Activated naive CD8-positive, alpha-beta T cell treated with anti-CD3 and anti-CD28 coated beads for 36 hours (primary cell): ENCODE results near the gene THBS3. TPM values are rescaled to one million over a fixed set of nuclear protein-coding genes. Genes with fewer than 3 reads are reported as not detected.

Experiments used
- DNase-seq: peaks from one replicate; pipeline ENCODE4 v3.0.0; 2021
- H3K27ac Mint-ChIP-seq: one replicate; pipeline ENCODE4 v1.8.0; 2022; ENCODE audit warnings: mild to moderate bottlenecking, moderate library complexity, mixed read lengths
- H3K27me3 Mint-ChIP-seq: one replicate; pipeline ENCODE4 v1.8.0; 2022; ENCODE audit warnings: mild to moderate bottlenecking, mixed read lengths
- H3K36me3 Mint-ChIP-seq: one replicate; pipeline ENCODE4 v1.8.0; 2021; ENCODE audit warnings: mild to moderate bottlenecking, mixed read lengths
- H3K4me1 Mint-ChIP-seq: one replicate; pipeline ENCODE4 v1.8.0; 2021; ENCODE audit warnings: mixed read lengths
- H3K4me3 Mint-ChIP-seq: one replicate; pipeline ENCODE4 v1.8.0; 2022; ENCODE audit warnings: mild to moderate bottlenecking, moderate library complexity, mixed read lengths
- H3K9me3 Mint-ChIP-seq: one replicate; pipeline ENCODE4 v1.8.0; 2022; ENCODE audit warnings: mixed read lengths
- total RNA-seq, 2 experiments: library from RNA; stranded (reverse); gene quantifications; one replicate each; pipeline ENCODE4 v1.2.3, GENCODE V29; 2021

THBS3 gene
- total RNA-seq, 2 experiments from 2014 or later: 7.4 to 9.3 TPM

DNA sequence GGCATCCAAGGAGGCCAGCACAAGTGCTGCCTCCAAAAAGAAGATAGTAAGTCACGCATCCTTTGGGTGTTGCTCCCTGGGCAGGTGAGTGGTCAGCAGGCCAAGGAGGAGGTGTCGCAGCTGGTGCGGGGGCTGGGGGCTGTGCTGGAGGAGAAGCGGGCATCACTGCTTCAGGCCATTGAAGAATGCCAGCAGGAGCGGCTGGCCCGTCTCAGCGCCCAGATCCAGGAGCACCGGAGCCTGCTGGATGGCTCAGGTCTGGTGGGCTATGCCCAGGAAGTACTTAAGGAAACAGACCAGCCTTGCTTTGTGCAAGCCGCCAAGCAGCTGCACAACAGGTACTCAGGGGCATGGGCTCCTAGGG lies 29.8 kb downstream of the THBS3 start:
- Mint-ChIP-seq H3K4me3 (no peak overlapping the region), H3K4me1 (peaks cover 25% of the 10 kb centered on the region), H3K27me3 (peaks cover 4% of the 10 kb centered on the region), H3K36me3 (peaks cover 17% of the 10 kb centered on the region), H3K9me3 (no peaks in the 10 kb centered on the region), H3K27ac (no peak overlapping the region)
- no peak for DNase-seq

DNA sequence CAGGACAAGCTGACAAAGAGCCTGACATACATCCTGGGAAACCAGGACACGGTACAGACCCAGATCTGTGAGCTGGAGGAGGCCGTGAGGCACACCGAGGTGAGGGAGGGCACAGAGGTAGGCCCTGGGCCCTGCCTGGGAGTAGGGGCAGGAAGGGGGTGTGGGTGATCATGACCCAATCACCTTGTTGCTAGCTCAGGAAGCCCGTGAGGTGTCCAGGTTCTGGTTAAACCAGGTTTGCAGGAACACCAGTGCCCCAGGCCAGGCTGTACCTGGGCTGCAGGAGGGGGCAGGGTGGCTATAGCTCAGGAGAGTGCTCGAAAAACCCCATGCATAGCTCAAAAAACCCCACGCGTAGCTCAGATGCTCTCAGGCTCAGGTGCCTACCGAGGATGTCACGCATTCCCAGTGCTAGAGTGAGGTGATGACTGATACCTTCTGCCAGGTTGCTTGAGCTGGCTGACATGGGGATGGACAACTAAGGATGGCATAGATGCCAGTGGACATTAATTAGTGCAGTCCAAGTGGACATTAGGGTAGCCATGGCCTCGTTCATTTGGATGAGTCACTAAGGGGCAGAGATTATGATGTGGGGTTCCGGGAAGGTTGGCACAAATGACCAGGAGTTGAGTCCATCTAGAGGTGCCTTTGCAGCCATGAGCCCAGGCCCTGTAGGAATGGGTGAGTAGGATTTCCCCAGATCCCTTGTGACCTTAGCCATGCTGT lies 30.3 kb downstream of the THBS3 start:
- H3K27me3 Mint-ChIP-seq: peaks cover 4% of the 10 kb centered on the region
- no peak overlapping the region for H3K4me3 Mint-ChIP-seq
- peaks cover 19% of the 10 kb centered on the region for H3K36me3 Mint-ChIP-seq
- no peak for DNase-seq
- no peak overlapping the region for H3K27ac Mint-ChIP-seq
- peaks cover 27% of the 10 kb centered on the region for H3K4me1 Mint-ChIP-seq
- no peaks in the 10 kb centered on the region for H3K9me3 Mint-ChIP-seq

DNA sequence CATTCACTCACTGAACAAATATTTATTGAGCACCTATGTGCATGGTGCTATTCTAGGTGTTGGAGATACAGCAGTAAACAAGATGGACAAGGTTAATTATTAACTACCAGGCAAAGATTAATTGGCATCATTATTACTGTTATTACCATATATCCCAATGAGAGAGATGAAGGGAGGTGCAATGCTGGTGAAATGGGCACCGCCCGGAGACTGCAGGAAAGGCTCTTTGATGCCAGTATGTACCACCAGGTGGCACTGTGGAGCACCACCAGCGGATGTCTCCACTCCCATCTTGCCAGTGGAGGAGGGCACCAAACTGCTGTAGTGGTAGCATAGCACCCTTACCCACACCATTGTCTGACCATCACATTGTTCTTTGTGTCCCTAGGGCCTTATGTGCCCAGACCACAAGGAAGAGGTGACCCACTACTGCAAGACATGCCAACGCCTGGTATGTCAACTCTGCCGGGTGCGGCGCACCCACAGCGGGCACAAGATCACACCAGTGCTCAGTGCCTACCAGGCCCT lies 31.1 kb downstream of the THBS3 start:
- H3K9me3 Mint-ChIP-seq: no peaks in the 10 kb centered on the region
- H3K4me1 Mint-ChIP-seq: peaks cover 33% of the 10 kb centered on the region
- no peak overlapping the region for H3K27ac Mint-ChIP-seq
- DNase-seq: peak; percentile 81
- H3K36me3 Mint-ChIP-seq: peaks cover 21% of the 10 kb centered on the region
- no peak overlapping the region for H3K4me3 Mint-ChIP-seq
- peaks cover 4% of the 10 kb centered on the region for H3K27me3 Mint-ChIP-seq

GRCh38 chr1:155175927-155176371 lies 31.7 kb downstream of the THBS3 start:
- Mint-ChIP-seq H3K4me3 (no peak overlapping the region), H3K36me3 (peaks cover 20% of the 10 kb centered on the region), H3K9me3 (no peaks in the 10 kb centered on the region), H3K27ac (no peak overlapping the region), H3K4me1 (peaks cover 36% of the 10 kb centered on the region), H3K27me3 (peaks cover 4% of the 10 kb centered on the region)
- DNase-seq: no peak

DNA sequence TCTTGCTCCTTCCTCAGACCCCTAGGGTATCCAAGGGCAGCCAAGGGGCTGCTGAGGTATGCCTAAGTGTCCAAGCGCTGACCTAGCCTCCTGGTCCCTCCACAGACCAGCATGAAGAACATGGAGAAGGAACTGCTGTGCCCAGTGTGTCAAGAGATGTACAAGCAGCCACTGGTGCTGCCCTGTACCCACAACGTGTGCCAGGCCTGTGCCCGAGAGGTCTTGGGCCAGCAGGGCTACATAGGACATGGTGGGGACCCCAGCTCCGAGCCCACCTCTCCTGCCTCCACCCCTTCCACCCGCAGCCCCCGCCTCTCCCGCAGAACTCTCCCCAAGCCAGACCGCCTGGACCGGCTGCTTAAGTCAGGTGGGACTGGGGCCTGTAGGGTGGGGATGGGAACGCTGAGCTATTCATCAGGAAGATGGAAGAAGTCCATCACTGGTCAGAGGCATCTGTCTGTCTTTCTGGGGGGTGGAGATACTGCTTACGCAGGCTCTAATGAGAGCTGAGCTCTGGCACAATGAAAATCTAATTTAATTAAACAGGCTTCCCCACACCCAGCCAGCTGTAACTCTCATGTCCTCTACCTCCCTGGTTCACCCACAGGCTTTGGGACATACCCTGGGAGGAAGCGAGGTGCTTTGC lies 32.3 kb downstream of the THBS3 start:
- peak overlapping the region; percentile 20 for H3K27ac Mint-ChIP-seq

GRCh38 chr1:155174324-155175280 lies 33.1 kb downstream of the THBS3 start:
- H3K4me1 Mint-ChIP-seq: peaks cover 36% of the 10 kb centered on the region
- peaks cover 4% of the 10 kb centered on the region for H3K27me3 Mint-ChIP-seq
- H3K4me3 Mint-ChIP-seq: peak overlapping the region; percentile 91
- peaks cover 24% of the 10 kb centered on the region for H3K36me3 Mint-ChIP-seq
- no peaks in the 10 kb centered on the region for H3K9me3 Mint-ChIP-seq
- peak; percentile 52 for DNase-seq
- H3K27ac Mint-ChIP-seq: peak overlapping the region; percentile 88

More for the DNA sequence above, 32.3 kb downstream of the THBS3 start:
- no peak for DNase-seq
- peaks cover 4% of the 10 kb centered on the region for H3K27me3 Mint-ChIP-seq
- peaks cover 21% of the 10 kb centered on the region for H3K36me3 Mint-ChIP-seq
- peaks cover 36% of the 10 kb centered on the region for H3K4me1 Mint-ChIP-seq
- peak overlapping the region; percentile 91 for H3K4me3 Mint-ChIP-seq
- H3K9me3 Mint-ChIP-seq: no peaks in the 10 kb centered on the region

DNA sequence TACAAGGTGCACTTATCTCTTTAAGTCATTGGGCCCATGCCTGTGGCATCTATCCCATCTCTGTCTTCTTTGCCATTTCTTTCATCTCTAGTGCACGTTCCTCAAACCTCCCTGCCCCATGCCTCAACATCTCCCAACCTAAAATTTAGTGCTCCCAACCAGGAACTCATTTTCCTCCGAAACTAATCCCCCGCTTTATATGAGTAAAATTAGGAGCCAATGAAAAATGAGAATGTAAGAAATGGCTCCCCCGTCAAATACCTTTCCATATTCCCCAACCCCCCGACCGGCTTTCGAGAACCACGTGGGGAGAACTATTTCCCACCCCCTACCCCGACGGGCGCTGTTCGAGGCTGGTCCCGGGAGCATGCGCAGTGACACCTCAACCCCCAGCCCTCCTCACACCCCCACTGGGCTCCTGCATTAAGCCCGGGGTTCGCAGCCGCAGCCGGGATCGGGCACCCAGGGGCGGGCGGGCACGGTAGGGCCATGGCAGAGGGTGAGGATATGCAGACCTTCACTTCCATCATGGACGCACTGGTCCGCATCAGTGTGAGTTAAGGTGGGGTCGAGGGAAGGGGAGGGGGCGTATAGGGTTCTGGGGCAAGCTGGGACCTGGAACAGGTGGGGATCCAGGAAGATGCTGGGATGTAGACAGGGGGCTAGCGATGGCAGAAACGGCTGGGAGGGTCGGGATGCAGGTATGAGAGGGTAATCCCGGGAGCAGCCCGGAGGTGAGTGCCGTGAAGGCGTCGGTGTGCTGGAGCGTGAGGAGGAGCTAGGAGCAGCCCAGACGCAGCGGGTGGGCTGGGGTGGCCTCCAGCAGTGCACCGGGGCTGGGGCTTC lies 34.0 kb downstream of the THBS3 start, which contains the start of gene TRIM46:
Gene TRIM46 (plus strand): TSS at position 372 of the 846 bp plus-strand sequence. CDS start 118 bp downstream, at position 490.
- DNase-seq: peak; percentile 73
- Mint-ChIP-seq H3K27ac (peak within 1 kb of the TSS; percentile 88), H3K36me3 (peaks cover 26% of the 10 kb centered on the region), H3K4me1 (peaks cover 36% of the 10 kb centered on the region), H3K9me3 (no peaks in the 10 kb centered on the region), H3K27me3 (peaks cover 4% of the 10 kb centered on the region), H3K4me3 (peak within 1 kb of the TSS; percentile 91)

GRCh38 chr1:155172732-155173477 lies 34.8 kb downstream of the THBS3 start, which contains the start of gene KRTCAP2:
Gene KRTCAP2, minus strand, starts transcription at chr1:155173304. Its CDS starts 80 bp downstream, at chr1:155173224.
- peak; percentile 94 for DNase-seq
- Mint-ChIP-seq H3K9me3 (no peaks in the 10 kb centered on the region), H3K27me3 (peaks cover 4% of the 10 kb centered on the region), H3K4me3 (peak within 1 kb of the TSS; percentile 91), H3K27ac (peak within 1 kb of the TSS; percentile 88), H3K4me1 (peaks cover 38% of the 10 kb centered on the region), H3K36me3 (peaks cover 25% of the 10 kb centered on the region)

DNA sequence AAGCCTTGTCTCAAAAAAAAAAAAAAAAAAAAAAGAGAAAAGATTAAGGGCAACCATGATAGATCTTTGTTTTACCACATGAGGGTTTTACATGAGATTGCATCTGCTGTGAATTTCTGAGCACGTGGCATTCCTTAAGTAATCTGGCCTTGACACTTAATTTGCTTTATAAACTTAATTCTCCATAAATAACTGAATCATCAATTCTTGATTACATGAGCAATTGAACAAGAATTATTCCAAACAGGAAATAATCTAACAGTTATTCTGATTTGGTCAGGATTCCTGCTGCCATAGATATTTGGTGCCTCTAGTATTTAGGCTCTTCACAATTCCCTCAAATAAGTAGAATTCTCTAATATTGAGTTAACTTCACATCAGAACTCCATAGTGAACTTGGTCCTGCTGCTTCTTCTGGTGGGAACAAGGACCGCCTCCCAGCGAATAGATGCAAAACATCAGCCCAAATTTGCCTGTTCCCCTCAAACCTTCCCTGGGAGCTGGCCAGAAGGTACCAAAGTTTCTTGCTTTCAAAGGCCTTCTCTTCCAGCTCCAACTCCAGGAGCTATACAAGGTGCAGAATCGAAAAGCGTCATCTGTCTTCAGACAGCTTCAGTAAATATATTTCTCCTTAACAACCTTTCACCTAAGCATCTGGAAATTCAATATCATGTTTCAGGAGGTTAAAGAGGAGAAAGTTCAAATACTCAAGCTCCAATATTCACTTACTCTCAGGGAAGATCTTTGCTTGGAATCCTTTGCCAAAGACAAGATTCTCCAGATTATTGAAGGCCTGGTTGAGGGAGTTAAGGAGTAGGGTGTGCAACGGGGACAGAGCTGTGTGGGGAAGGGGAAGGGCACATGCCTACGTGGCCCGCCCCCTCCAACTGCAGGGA lies 35.6 kb downstream of the THBS3 start:
- peak overlapping the region; percentile 88 for H3K27ac Mint-ChIP-seq
- peaks cover 4% of the 10 kb centered on the region for H3K27me3 Mint-ChIP-seq
- no peak for DNase-seq
- peak overlapping the region; percentile 91 for H3K4me3 Mint-ChIP-seq
- H3K9me3 Mint-ChIP-seq: no peaks in the 10 kb centered on the region
- peaks cover 45% of the 10 kb centered on the region for H3K4me1 Mint-ChIP-seq
- H3K36me3 Mint-ChIP-seq: peaks cover 20% of the 10 kb centered on the region

DNA sequence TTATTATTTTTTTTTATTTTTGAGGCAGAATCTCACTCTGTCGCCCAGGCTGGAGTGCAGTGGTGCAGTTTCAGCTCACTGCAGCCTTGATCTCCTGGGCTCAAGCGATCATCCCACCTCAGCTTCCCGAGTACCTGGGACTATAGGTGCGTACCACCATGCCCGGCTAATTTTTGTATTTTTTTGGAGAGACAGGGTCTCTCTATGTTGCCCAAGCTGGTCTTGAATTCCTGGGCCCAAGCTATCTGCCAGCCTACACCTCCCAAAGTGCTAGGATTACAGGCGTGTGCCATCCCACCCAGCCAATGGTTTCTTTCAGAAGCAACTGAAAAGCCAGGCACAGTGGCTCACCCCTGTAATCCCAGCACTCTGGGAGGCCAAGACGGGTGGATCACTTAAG lies 36.9 kb downstream of the THBS3 start:
- DNase-seq: no peak
- peaks cover 35% of the 10 kb centered on the region for H3K4me1 Mint-ChIP-seq
- peaks cover 20% of the 10 kb centered on the region for H3K36me3 Mint-ChIP-seq
- H3K9me3 Mint-ChIP-seq: no peaks in the 10 kb centered on the region
- no peak overlapping the region for H3K4me3 Mint-ChIP-seq
- peaks cover 4% of the 10 kb centered on the region for H3K27me3 Mint-ChIP-seq
- no peak overlapping the region for H3K27ac Mint-ChIP-seq

DNA sequence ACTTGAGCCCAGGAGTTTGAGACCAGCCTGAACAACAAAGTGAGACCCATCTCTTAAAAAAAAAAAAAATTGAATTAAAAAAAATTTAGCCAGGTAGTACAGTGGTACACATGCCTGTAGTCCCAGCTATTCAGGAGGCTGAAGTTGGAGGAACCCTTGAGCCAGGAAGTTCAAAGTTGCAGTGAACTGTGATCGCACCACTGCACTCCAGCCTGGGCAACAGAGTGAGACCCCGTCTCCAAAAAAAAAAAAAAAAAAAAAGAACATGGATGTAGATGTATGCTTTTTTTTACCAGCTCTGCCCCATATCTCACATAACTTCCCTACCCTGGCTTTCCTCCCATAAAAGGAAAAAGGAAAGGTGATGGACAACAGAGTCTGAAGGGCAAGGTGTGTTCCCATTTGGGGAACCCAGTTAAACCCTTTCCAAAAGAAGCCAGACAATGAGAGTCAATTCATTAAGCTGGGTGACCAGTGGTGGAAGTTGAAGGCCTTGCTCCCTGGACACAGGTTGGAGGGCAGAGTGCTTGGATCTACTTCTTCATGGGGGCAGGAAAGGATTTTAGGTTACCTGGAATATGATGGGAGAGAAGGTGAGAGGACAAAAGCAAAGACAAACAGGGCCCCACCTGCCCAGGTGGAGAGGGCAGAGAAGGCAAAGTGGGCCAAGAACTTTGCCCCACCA lies 37.5 kb downstream of the THBS3 start:
- Mint-ChIP-seq H3K9me3 (no peaks in the 10 kb centered on the region), H3K36me3 (peaks cover 20% of the 10 kb centered on the region), H3K27me3 (peaks cover 4% of the 10 kb centered on the region), H3K4me3 (no peak overlapping the region), H3K27ac (no peak overlapping the region), H3K4me1 (peaks cover 34% of the 10 kb centered on the region)
- no peak for DNase-seq

- DNase-seq: no peak
- Mint-ChIP-seq H3K9me3 (no peaks in the 10 kb centered on the region), H3K27me3 (peaks cover 4% of the 10 kb centered on the region), H3K4me3 (no peak overlapping the region), H3K27ac (no peak overlapping the region), H3K4me1 (peaks cover 32% of the 10 kb centered on the region), H3K36me3 (peaks cover 20% of the 10 kb centered on the region)
Measured at GRCh38 chr1:155169541-155169940, 38.2 kb downstream of the THBS3 start.
